ENCODE data around the gene AUP1. TPM values are rescaled to one million over a fixed set of nuclear protein-coding genes. Genes with fewer than 3 reads are reported as not detected.
A peak's percentile ranks its signal among the peaks of the same experiment; 100 is the strongest.

Gene AUP1
- total RNA-seq, 2 experiments from 2014 or later: 90.8 to 92.7 TPM

DNA sequence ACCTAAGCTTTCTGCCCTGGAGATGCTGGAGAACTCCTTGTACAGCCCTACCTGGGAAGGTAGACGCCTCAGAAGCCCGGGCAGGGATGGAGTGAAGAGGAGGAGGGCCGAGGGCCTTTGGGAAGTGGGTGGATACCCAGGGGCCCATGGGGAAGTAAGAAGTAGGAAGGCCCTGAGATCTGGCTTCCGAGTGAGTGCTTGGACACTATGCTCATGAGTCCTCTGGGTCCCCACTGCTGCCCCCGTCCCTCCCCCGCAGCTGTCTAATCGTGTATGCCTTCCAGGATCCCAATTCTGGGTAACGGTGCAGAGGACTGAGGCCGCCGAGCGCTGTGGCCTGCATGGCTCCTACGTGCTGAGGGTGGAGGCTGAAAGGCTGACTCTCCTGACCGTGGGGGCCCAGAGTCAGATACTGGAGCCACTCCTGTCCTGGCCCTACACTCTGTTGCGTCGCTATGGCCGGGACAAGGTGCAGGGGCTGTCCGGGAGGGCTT is 26.2 kb upstream of the AUP1 start:
- Mint-ChIP-seq H3K27me3 (peaks cover 19% of the 10 kb centered on the region), H3K4me1 (ENCODE audit: low read depth) (peaks cover 19% of the 10 kb centered on the region), H3K4me3 (peak overlapping the region; percentile 88), H3K27ac (peak overlapping the region; percentile 90), H3K36me3 (ENCODE audit: low read depth) (peaks cover 7% of the 10 kb centered on the region), H3K9me3 (no peaks in the 10 kb centered on the region)
- intact Hi-C loops (cut with micrococcal nuclease): no loop called here
- TF ChIP-seq, protein P1, sequence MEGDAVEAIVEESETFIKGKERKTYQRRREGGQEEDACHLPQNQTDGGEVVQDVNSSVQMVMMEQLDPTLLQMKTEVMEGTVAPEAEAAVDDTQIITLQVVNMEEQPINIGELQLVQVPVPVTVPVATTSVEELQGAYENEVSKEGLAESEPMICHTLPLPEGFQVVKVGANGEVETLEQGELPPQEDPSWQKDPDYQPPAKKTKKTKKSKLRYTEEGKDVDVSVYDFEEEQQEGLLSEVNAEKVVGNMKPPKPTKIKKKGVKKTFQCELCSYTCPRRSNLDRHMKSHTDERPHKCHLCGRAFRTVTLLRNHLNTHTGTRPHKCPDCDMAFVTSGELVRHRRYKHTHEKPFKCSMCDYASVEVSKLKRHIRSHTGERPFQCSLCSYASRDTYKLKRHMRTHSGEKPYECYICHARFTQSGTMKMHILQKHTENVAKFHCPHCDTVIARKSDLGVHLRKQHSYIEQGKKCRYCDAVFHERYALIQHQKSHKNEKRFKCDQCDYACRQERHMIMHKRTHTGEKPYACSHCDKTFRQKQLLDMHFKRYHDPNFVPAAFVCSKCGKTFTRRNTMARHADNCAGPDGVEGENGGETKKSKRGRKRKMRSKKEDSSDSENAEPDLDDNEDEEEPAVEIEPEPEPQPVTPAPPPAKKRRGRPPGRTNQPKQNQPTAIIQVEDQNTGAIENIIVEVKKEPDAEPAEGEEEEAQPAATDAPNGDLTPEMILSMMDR (IDR thresholded peaks at IDR 0.05): no peak
- no peak for ATAC-seq
- CTCF ChIA-PET: interaction anchor here (0.8 to 1.4 kb wide), 4 partner anchors 11 to 33 kb away, joined by 4 to 8 read pairs (median 4); no protein-coding TSS in a partner anchor
- POLR2A ChIA-PET: interaction anchor here (0.6 to 2.7 kb wide), 6 partner anchors 11 to 67 kb away, joined by 3 to 11 read pairs (median 4); no protein-coding TSS in a partner anchor
- DNase-seq: no peak

DNA sequence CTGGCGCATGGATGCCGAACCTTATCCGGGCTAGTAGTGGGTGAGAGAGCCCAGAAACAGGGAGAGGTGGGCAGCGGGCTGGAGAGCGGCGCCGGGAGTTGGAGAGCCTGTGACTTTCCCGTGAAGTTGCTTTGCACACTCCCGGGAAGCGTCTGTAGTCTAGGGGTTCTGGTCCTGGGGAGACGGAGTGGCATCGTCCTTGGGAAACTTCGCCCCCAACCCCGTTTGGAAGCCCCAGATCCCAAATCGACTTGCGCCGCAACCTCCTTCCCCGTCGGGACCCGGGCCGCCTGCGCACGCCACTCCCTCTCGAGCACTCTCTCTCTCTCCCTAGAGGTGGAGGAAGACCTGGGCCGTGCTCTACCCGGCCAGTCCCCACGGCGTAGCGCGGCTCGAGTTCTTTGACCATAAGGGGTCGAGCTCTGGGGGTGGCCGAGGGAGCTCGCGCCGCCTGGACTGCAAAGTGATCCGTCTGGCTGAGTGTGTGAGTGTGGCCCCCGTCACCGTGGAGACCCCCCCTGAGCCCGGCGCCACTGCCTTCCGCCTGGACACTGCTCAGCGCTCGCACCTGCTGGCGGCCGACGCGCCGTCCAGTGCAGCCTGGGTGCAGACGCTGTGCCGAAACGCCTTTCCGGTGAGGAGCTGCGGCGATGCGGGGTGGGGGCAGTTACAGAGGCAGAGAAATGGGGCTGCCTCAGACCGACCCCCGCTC is 25.5 kb upstream of the AUP1 start:
- Mint-ChIP-seq H3K36me3 (ENCODE audit: low read depth) (peaks cover 7% of the 10 kb centered on the region), H3K27me3 (peaks cover 23% of the 10 kb centered on the region), H3K9me3 (no peaks in the 10 kb centered on the region), H3K27ac (peak overlapping the region; percentile 90), H3K4me3 (peak overlapping the region; percentile 88), H3K4me1 (ENCODE audit: low read depth) (peaks cover 15% of the 10 kb centered on the region)
- ChIA-PET CTCF (interaction anchor here (0.8 to 1.4 kb wide), 4 partner anchors 10 to 33 kb away, joined by 4 to 8 read pairs (median 4); no protein-coding TSS in a partner anchor), POLR2A (interaction anchor here (0.6 to 2.7 kb wide), 7 partner anchors 12 to 66 kb away, joined by 3 to 11 read pairs (median 4); no protein-coding TSS in a partner anchor)
- TF ChIP-seq, protein P1 (IDR thresholded peaks at IDR 0.05): no peak
- intact Hi-C loops (cut with micrococcal nuclease): no loop called here
- DNase-seq (peak; percentile 53), ATAC-seq (peak; percentile 61)

DNA sequence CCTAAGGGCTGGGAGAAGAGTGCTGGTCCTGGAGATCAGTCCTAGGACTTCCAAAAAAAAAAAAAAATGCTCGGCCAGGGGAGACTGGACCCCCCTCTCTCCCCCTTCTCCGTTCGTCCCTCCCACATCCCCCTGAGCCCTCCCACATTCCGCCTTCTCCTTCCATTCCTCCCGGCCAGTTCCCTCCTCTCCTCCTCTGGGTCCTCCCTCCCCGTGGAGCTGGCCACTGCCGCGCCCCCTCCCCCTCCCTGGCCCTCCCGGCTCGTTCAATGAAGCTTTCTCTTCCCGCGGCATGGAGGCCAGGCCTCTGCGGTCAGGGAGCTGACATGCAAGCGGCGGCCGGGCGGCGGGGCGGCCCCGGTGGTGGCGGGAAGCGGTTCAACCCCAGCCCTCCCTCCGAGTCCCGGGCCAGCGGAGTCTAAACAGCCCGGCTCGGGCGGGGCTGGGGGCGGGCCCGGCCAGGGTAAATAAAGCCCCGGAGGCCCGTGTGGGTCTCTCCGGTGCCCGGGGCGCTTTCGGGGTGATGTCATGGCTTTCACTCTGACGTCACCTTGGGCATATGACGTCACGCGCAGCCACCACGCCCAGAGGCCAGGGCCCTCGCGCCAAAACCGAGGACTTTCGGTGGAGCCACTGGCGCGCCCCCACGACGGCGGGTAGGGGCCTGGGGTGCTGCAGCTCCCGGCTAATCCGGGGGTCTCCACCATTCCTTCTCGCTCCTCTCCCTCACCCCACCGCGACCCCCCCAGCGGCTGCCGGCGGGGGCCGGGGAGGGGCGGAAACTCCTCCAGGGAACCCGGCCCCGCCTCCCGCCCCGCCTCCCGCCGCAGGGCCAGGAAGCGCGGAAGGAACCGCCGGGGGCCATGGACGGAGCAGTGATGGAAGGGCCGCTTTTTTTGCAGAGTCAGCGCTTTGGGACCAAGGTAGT is 24.6 kb upstream of the AUP1 start, which contains the start of the genes DOK1 and LOXL3:
Gene DOK1, plus strand, starts transcription at position 829 of the 928 bp plus-strand sequence. Its CDS starts 35 bp downstream, at position 864.
Gene LOXL3, minus strand, starts transcription at position 51 of the 928 bp plus-strand sequence. CDS start 1,308 bp downstream, outside the sequence.
- POLR2A ChIA-PET: interaction anchor here (0.6 to 2.7 kb wide), 5 partner anchors 12 to 72 kb away, joined by 3 to 11 read pairs (median 4); partner anchors contain the start of genes CCDC142 and TTC31
- intact Hi-C loops (cut with micrococcal nuclease): no loop called here

More for the DNA sequence above, 24.6 kb upstream of the AUP1 start, which contains the start of the genes DOK1 and LOXL3:
- H3K27me3 Mint-ChIP-seq: peaks cover 27% of the 10 kb centered on the region
- CTCF ChIA-PET: interaction anchor here (1.0 to 1.4 kb wide), 3 partner anchors 10 to 25 kb away, joined by 3 to 7 read pairs (median 5); no protein-coding TSS in a partner anchor
- TF ChIP-seq, protein P1 (IDR thresholded peaks at IDR 0.05): no peak
- H3K4me1 Mint-ChIP-seq (ENCODE audit: low read depth): peaks cover 15% of the 10 kb centered on the region
- ATAC-seq (peak; percentile 84), DNase-seq (peak; percentile 86)
- peaks cover 7% of the 10 kb centered on the region for H3K36me3 Mint-ChIP-seq (ENCODE audit: low read depth)
- peak within 1 kb of the TSS; percentile 90 for H3K27ac Mint-ChIP-seq
- H3K4me3 Mint-ChIP-seq: peak within 1 kb of the TSS; percentile 88
- no peaks in the 10 kb centered on the region for H3K9me3 Mint-ChIP-seq

Data from activated CD8-positive, alpha-beta T cell treated with anti-CD3 and anti-CD28 coated beads for 36 hours (primary cell).